TTC549 (cell line): ENCODE data around the gene TMEM144.
A peak's percentile ranks its signal among the peaks of the same experiment; 100 is the strongest.
"Not testable (repeated sequence)": the region's sequence is repeated elsewhere in the genome, so short reads cannot be mapped to it uniquely, and the experiment has no call there.

Experiments used
- FAIRE-seq: peaks from 2 replicates; lab custom pipeline; 2012; peaks lifted over from hg19 to GRCh38; lab: Jason Lieb, UNC

TMEM144 gene

DNA sequence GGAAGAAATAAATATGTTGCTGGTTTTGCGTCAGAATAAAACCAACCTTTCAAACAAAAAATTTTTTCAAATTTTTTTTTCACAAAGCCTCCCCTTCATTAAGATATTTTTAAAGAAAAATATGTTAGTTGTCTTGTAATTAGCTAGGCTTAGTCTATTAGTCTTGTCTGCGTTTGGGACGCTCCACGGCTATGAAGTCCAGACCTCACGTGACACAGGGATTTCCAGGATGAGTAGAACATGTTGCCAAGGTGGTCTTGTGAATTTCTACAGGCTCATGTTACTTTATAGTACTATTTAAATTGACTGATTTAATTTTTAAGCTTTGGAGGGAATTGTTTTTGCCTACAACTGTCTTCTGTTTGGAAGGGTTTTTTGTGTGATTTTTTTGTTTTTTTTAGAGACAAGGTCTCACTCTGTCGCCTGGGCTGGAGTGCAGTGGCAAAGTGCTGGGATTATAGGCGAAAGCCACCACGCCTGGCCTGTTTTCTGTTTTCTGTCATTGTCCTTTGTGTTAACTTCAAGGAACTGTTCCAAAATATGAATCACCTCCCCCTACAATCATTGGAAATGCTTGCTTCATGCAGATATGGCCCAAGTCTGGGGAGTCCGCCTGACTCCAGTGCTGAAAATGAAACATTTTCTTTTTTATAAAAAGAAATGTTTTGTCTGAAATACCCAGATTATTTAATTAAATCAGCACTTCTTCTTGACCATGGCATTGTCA is 26.2 kb downstream of the TMEM144 start:
- no peak for FAIRE-seq

DNA sequence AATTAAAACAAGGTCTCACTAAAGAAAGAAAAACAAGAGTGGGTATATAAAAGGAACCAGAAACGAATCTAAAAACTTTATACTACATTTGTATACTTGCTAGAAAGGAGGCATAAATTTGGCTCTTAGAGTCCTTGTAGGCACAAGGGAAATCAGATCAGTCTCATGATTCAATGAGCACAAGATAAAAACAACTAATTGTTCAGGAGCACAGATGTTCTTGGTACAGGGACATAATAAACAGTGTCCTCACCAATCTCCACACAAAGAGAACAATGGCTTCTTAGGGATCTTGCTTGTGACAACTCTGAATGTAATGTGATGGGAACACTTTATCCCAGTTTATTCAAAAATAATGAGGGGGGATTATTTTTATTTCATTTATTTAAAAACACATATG is 28.3 kb downstream of the TMEM144 start:
- FAIRE-seq: no peak

DNA sequence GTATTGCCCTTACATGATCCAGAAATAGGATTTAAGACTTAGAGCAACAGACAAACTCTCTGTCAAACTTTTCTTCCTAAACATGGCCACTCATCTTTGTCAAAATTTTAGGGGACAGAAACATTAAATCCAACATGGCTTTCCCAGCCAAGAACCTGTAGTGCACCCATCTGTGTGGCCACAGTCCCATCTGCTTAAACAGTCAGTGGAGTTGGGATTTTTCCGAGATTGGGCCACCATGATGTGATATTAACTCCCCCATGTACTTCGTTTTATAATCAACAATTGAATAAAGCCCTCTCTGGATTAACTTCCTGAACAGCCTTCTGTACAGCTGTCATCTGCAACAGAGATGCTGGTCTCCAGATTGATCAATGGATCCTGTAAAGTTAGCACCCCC is 28.9 kb downstream of the TMEM144 start:
- FAIRE-seq: no peak

DNA sequence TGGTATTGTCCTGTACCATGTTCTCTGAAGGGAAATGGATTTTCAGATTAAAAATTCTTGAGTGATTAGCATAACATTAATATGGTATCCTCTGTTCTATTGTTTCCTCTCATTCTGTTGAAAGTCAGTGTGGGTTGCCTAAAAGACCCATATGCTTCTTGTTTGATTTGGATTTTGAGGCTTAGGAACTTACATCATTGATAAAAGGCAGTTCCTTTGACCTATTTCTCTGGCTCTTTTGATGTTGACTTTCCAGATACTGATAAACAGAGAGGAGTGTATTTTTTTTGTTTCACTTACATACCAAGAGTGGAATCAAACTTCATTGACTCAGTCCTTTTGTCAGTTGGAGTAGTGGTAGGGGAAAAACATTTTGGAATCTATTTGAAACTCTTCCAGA is 32.8 kb downstream of the TMEM144 start:
- FAIRE-seq: no peak

DNA sequence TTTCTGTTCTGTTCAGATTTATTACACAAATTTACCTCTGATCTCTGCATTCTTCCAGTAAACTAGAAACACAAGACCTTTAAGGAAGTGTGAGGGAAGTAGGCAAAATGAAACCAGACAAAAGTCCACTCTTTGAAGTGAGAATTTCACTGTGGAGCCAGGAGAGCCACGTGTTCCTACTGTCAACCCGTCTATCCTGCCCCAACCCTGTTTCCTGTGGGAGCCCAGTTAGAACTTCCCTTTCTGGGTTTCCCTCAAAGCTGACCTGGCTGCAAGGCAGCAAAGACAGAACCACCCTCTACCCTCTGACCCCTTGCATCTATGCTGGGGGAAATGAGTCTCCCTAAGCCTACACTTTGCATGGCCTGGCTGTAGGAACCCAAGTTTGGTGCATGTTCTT is 40.0 kb downstream of the TMEM144 start:
- no peak for FAIRE-seq

DNA sequence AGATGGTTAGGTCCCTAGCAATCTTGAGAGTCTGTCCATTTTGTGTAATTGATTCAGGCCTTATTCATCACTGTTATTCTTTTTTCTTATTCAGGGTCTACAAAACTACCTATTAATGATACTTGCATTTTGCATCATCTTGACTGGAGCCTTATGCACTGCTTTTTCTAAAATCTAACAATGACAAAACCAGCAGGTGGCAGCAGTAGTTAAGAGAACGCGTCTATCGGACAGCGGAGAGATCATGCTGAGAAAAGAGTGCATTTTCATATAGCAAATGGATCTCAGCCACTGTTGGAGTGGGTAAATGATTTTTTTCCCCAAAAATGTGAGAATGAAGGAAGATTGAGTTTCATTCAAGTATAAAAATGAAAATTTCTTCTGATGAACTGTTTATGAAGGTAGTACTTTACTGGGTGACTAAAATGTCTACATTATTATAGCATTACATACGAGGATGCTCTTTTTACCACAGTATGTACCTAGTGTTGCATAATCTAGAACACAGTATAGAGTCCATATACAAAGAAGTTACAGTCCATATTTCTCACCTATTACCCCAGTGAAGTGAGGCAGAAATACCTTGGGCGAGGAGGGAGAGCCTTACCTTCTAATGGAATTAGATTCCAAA is 43.2 kb downstream of the TMEM144 start:
- peak; percentile 92 for FAIRE-seq

DNA sequence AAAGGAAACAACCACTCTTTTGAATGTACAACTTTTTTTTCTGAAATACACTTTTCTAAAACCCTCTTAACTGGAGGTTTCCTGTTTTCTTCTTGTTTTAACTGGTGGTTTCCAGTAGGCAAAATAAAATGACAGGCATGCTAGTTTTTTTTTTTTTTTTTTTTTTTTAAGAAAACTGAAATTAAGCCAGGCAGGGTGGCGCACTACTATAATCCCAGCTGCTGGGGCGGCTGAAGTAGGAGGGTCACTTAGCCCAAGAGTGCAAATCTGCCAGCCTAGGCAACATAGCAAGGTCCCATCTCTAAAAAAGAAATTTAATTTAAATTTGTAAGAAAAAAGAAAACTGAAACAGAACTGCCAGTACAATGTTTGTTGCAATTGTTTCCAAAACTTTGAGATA is 44.0 kb downstream of the TMEM144 start:
- FAIRE-seq: no peak

DNA sequence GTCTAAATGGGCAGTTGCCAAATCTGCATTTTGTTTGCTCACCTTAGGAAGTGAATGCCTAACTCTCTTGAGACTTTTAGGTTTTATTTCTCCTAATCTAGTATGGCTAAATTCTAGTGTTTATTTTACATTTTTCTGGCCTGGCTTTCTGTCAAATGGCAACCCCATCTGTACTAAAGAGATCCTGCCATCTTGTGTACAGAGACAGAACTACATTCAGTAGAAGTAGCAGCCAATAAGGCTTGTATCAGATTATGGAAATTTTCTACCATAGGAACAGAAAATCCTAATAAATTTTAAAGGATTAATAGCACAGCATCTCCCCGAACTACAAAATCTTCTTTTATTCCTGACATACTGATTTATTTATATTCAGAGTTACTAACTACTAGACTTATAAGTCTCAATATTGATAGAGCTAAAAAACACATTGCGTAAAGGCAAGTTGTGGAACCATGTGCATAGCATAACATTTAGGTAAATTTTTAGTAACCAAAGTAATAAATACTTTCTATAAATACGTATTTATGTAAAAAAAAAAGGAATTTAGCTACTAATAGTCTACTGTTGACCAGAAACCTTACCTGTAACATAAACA is 45.5 kb downstream of the TMEM144 start:
- peak; percentile 91 for FAIRE-seq

DNA sequence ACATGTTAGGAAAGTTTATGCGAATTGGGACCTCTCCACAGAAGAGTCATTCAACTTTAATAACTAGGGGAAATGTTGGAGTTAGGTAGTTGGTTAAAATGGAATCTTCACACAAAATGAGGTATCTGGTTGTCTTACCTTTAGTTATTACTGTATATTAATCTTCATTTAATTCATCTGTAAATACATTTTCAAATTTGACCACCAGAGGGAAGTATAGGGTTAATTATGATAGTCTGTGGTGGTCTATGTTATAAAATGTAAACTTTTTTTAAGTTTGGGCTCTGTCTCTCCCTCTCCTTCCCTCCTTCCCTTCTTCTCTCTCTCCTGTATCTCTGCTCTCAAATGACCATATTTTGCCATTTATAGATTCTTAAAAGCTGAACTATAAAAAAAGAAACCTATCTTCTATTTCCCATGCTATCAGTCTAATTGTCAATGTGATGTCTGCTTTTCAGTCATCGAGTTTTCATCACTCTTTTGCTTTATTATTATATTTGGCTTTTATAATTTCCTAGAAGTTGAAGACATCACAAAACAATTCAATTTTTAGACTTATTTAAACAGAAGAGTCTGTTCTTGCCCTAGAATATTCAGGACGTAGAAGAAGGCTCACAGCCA is 49.8 kb downstream of the TMEM144 start:
- FAIRE-seq: peak; percentile 62

DNA sequence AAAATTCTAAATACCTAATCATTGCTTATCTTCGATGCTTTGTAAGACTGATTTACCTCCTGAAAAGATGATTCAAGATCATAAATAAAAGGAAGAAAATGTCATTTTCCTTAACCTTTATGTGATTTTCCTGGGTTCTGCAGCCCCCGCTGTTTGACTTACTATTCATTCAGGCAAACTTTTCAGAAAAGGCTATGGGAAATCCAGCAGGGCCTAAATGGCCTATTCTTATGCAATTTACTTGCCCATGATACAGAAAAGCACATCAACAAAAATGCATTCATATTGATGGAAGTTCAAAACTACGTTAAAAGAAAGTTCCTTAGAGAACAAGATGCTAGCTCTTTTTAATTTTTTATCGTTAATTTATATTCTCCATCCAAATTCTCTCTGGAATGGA is 51.2 kb downstream of the TMEM144 start:
- no peak for FAIRE-seq

DNA sequence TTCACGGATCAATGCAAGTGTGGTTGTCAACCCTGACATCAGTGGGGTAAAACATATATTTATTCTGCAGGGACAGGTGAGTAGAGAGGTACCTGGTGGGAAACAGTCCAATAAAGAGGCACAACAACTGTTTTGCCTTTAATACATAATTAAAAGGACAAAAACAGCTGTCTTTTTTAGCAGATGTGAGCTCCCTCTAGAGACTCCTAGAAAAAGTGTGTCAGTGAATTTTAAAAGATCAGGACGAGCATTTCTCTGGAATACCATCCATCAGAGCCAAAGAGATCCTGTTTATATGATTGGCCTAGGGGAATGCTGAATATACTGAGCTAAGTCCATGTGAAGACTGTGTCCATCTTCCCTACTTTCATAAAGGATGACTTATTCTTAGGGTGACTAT is 58.3 kb downstream of the TMEM144 start:
- FAIRE-seq: no peak

DNA sequence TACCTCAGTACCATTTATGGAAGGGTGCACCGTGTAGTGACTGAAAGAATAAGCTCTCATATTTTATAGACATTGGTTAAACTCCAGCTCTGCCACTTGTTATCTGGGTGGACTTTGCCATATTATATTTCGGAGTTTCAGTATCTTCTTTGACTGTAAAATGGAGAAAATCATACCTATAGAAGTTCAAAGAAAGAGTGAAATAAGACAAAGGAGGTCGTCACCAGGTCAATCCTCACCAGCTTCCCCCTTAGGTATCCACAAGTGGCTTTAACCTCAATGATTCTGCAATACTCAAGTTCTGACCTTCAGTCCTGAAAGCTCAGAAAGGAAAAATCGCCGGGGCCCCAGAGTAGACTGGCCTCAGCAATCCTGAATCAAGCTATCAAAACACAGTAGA is 64.3 kb downstream of the TMEM144 start:
- no peak for FAIRE-seq

DNA sequence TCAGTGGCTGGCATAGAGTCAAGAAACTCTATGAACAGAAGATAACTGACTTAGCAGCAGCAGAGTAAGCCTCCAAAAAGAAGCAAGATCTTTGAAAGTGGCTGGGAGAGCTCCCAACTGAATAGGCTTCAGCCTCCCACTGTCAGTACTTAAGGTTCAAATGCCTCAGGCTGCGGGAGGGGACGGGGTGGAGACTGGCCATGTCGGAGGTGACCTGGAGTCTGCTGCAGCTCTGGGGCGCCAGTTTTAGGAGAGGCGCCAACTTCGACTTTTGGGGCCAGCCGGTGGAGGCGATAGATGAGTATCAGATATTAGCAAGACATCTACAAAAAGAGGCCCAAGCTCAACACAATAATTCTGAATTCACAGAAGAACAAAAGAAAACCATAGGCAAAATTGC is 67.3 kb downstream of the TMEM144 start:
- no peak for FAIRE-seq

DNA sequence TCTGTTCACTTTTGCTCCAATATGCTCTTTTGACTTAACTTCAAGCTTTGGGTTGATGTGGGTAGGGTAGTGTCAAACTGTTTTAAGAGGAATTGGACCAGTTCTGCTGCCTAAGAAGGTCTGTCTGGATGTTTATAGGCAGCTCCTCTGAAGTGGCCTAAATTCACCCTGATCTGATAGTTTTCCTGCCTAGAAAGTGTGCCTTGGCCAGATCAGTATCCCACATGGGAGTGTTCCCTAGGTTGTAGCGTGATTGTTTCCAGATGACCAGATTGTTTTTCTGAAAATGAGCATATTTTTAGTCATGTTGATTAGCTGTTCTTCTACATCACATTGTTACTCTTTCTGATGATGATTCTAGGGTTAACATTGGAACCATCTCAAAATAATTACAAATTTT is 68.8 kb downstream of the TMEM144 start:
- not testable (repeated sequence) for FAIRE-seq

DNA sequence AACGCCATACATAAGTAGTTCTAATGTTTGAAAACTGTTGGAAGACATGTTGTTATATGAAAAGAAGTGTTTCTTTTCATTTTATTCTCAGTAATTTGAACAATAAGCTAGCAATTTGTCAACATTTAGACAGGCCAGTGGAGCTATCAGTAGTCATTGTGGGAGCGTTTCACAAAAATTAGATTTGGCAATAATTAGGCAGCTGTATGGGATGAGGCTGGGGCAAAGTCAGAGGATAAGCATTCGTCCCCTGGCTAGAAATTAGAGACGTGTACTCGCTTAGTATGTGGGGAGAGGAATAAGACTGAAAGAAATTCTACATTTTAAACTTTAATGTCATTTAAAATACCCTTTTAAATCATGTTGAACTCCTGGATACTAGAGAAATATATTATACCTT is 70.6 kb downstream of the TMEM144 start:
- no peak for FAIRE-seq

DNA sequence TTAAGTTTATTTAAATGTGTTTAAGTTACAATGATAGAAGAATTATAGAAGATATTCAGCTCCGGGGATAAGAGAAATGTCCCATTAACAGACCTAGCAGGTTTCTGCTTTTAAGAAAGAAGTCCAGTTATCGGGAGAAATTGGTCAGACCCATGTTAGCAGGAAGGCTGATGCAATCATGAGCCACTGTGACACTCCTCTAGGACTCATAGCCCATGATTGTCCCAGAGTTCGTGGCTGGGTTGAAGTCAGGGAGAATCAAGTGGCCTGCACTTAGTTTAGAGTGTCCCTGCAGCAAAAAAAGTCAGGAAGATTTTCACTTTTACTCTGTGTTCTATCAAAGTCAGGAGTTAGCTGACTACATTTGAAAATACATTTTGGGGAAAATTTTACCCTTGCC is 72.0 kb downstream of the TMEM144 start:
- FAIRE-seq: no peak

DNA sequence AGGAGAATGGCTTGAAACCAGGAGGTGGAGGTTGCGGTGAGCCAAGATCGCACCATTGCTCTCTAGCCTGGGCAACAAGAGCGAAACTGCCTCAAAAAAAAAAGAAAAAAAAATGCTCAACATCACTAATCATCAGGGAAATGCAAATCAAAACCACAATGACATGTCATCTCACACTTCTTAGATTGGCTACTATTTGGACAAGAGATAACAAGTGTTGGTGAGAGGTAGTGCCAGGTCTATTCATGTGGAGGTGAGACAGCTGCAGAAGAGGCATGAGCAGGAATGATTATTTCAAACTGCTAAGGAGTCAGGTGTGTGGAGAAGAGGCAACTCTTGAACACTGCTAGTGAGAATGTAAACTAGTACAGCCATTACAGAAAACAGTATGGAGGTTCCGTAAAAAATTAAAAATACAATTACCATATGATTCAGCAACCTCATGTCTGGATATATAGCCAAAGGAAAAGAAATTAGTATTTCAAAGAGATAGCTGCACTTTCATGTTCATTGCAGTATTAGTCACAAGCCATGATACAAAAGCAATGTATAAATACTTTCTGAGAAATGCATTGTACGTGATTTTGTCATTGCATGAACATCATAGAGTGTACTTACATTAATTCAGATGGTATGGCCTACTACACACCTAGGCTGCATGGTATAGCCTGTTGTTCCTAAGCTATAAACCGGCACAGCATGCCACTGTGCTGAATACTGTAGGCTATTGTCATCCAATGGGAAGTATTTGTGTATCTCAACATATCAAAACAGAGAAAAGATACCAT is 75.3 kb downstream of the TMEM144 start:
- FAIRE-seq: no peak

DNA sequence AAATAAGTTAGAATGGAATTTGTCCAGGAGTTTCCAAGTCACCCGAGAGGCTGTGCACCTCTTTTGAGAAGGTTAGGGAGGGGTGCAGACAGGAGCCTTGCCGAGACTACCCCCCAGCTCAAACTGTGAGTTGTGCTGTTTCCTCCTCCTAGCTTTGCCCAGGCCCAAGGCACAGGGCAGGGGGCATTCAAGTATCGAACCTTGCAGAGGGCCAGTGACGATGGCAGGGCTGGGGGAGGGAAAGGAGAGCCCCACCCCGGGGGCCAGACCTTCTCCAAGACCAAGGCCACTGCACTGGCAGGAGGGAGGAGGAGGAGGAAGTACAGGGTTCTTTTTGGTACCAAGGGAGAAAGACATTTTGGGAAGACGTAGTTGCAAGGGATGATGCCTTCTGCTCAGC is 80.6 kb downstream of the TMEM144 start:
- no peak for FAIRE-seq

DNA sequence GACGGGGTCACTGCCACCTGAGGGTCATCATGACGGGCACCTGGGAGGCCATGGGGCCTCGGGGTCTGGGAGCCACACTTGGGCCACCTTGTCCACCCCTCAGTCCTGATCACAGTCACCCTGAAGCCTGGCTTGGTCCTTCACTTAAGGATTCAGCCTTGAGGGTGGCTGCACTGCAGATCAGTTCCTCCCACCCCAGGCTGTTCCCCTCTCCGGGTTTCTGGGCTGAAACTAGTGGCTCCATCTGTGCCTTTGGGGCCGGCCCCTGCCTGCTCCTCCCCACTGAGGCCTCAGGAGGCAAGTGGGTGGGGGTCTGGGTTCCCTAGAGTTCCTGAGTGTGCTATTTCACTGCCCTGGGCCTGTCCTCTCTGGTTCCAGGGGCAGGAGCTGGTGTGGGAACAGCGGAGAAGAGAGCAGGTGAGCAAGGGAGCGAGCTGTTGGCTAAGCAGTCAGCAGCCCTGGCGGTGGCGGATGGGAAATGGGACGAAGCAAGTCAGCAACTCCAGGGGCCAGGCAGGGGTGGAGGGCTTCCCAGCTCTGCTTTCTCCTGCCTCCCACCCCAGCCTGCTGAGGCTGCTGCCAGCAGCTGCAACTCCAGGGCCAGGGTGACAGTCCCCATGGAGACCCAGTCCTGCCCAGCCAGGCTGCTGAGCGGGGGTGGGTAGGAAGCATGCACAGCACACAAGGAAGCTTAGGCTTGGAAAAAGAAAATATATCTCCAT is 81.2 kb downstream of the TMEM144 start:
- FAIRE-seq: no peak

DNA sequence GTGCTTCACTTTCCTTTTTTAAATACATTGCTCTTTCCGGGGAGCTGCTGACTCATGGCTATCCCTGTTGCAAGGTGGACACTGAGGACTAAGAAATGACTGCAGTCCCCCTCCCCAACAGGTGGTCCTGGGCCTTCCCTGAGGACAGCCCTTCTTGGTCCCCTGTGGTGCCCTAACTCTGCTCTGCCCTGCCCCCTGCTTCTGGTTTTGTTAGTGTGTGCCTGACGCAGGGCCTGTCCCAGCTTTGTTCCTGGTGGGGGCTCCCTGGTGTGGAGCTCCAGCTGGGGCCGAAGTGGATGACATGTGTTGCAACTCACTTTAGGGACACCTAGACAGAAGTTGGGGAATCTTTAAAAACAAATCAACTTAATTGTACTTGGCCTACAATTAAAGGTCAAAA is 81.9 kb downstream of the TMEM144 start:
- no peak for FAIRE-seq

DNA sequence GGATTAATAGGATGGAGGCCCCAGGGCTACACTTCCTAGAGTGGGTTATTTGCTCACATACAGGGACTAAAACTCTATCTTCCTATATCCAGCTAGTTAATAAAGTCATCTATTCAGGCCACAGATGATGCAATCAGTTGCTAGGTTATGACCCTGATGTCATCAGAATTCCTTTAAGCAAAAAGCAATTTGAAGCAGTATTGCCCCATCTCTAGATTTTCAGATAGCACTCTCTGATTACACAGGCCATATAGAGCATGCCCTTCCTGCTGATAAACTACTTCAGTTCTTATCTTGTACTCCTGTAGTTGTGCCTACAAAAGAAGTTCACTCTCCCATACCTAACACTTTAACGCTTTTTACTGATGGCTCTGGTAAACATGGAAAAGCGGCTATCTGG is 84.8 kb downstream of the TMEM144 start:
- no peak for FAIRE-seq

DNA sequence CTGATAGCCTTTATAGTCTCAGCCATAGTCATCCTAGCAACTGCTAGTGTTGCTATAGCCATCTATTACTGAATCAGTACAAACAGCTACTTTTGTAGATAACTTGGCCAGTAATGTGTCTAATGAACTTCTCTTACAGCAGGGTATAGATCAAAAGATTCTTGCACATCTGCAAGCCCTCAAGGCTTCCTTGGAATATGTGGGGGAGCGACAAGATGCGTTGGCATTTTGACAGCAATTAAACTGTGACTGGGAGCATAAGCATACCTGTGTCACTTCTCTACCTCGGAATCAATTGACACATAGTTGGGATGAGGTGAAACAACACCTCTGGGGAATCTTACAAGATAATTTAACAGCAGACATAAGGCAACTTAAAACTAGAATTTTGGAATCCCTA is 87.6 kb downstream of the TMEM144 start:
- FAIRE-seq: no peak
